ENCODE data around the gene RSPH9.
"Not testable (repeated sequence)": the region's sequence is repeated elsewhere in the genome, so short reads cannot be mapped to it uniquely, and the experiment has no call there.

Gene RSPH9

GRCh38 chr6:43689421-43689820 is 44.6 kb downstream of the RSPH9 start:
- DNase-seq: no peak

- no peak for DNase-seq
These were observed 50.6 kb downstream of the RSPH9 start for GRCh38 chr6:43695215-43695966.

GRCh38 chr6:43695967-43696291 is 51.1 kb downstream of the RSPH9 start:
- no peak for DNase-seq

- DNase-seq: no peak
These were observed 52.6 kb downstream of the RSPH9 start for GRCh38 chr6:43697421-43697820.

GRCh38 chr6:43698584-43699349 is 53.9 kb downstream of the RSPH9 start:
- no peak for DNase-seq

- no peak for DNase-seq
These were observed 54.8 kb downstream of the RSPH9 start for GRCh38 chr6:43699564-43700186.

- not testable (repeated sequence) for DNase-seq
These were observed 56.2 kb downstream of the RSPH9 start for GRCh38 chr6:43700939-43701560.

- DNase-seq: no peak
These were observed 57.3 kb downstream of the RSPH9 start for GRCh38 chr6:43702171-43702533.

GRCh38 chr6:43702534-43703440 is 58.0 kb downstream of the RSPH9 start:
- DNase-seq: peak; percentile 85

- no peak for DNase-seq
These were observed 58.9 kb downstream of the RSPH9 start for GRCh38 chr6:43703512-43704429.

GRCh38 chr6:43705996-43706395 is 61.2 kb downstream of the RSPH9 start:
- no peak for DNase-seq

GRCh38 chr6:43706788-43707187 is 62.0 kb downstream of the RSPH9 start:
- no peak for DNase-seq

GRCh38 chr6:43707269-43707668 is 62.4 kb downstream of the RSPH9 start:
- no peak for DNase-seq

- DNase-seq: no peak
These were observed 62.9 kb downstream of the RSPH9 start for GRCh38 chr6:43707767-43708166.

- no peak for DNase-seq
These were observed 64.2 kb downstream of the RSPH9 start for GRCh38 chr6:43708860-43709653.

GRCh38 chr6:43709654-43710303 is 64.9 kb downstream of the RSPH9 start:
- DNase-seq: no peak

GRCh38 chr6:43710576-43710975 is 65.7 kb downstream of the RSPH9 start:
- DNase-seq: no peak

- no peak for DNase-seq
These were observed 67.7 kb downstream of the RSPH9 start for GRCh38 chr6:43712579-43712978.

- no peak for DNase-seq
These were observed 68.9 kb downstream of the RSPH9 start for GRCh38 chr6:43713643-43714310.
